HG02981 (cell line): Measurements from ENCODE around the gene KIRREL3.

Source experiments
- ATAC-seq: cut with Tn5 transposase; IDR thresholded peaks from one replicate; pipeline ENCODE4 v1.9.1; 2021; ENCODE audit warnings: mild to moderate bottlenecking, moderate library complexity; ENCODE audit not compliant: unreplicated experiment

The KIRREL3 gene

GRCh38 chr11:126460417-126461095 is 540.0 kb downstream of the KIRREL3 start:
- ATAC-seq = no peak

- ATAC-seq = no peak
These were observed 540.8 kb downstream of the KIRREL3 start for GRCh38 chr11:126459691-126460281.

- ATAC-seq = no peak
These were observed 542.8 kb downstream of the KIRREL3 start for GRCh38 chr11:126457817-126458216.

- no peak for ATAC-seq
These were observed 543.6 kb downstream of the KIRREL3 start for GRCh38 chr11:126456783-126457542.

- ATAC-seq = no peak
These were observed 544.5 kb downstream of the KIRREL3 start for GRCh38 chr11:126456089-126456488.

- no peak for ATAC-seq
These were observed 548.1 kb downstream of the KIRREL3 start for GRCh38 chr11:126452241-126453101.

GRCh38 chr11:126451211-126451802 is 549.3 kb downstream of the KIRREL3 start:
- ATAC-seq = no peak

- ATAC-seq = no peak
These were observed 549.8 kb downstream of the KIRREL3 start for GRCh38 chr11:126450806-126451205.

- no peak for ATAC-seq
These were observed 550.4 kb downstream of the KIRREL3 start for GRCh38 chr11:126450198-126450597.

GRCh38 chr11:126446581-126446980 is 554.0 kb downstream of the KIRREL3 start:
- no peak for ATAC-seq

GRCh38 chr11:126444072-126444471 is 556.5 kb downstream of the KIRREL3 start:
- ATAC-seq = no peak

GRCh38 chr11:126443120-126443519 is 557.5 kb downstream of the KIRREL3 start:
- no peak for ATAC-seq

GRCh38 chr11:126440792-126441514 is 559.6 kb downstream of the KIRREL3 start:
- peak; percentile 75 for ATAC-seq

GRCh38 chr11:126440276-126440675 is 560.3 kb downstream of the KIRREL3 start:
- ATAC-seq = no peak

- no peak for ATAC-seq
These were observed 561.9 kb downstream of the KIRREL3 start for GRCh38 chr11:126438691-126439090.

- no peak for ATAC-seq
These were observed 562.3 kb downstream of the KIRREL3 start for GRCh38 chr11:126438272-126438671.

GRCh38 chr11:126437731-126438130 is 562.8 kb downstream of the KIRREL3 start:
- no peak for ATAC-seq

GRCh38 chr11:126436209-126436755 is 564.3 kb downstream of the KIRREL3 start:
- ATAC-seq = no peak

GRCh38 chr11:126434950-126435335 is 565.6 kb downstream of the KIRREL3 start:
- no peak for ATAC-seq
